ENCODE data around the gene CLPTM1L.

- TF ChIP-seq POLR2A (IDR thresholded peaks at IDR 0.05; ENCODE audit: low read length) = no peak
- no peak for TF ChIP-seq GATA1 (IDR thresholded peaks at IDR 0.05; ENCODE audit: low read depth, low read length)
These were observed 2.7 kb upstream of the CLPTM1L start for GRCh38 chr5:1347571-1347970.
